D341Med (cell line): Measurements from ENCODE around the gene SYP.

Experiments
- DNase-seq: peaks from one replicate; pipeline ENCODE4 v3.0.0; 2012; ENCODE audit warnings: low spot score

SYP gene

DNA sequence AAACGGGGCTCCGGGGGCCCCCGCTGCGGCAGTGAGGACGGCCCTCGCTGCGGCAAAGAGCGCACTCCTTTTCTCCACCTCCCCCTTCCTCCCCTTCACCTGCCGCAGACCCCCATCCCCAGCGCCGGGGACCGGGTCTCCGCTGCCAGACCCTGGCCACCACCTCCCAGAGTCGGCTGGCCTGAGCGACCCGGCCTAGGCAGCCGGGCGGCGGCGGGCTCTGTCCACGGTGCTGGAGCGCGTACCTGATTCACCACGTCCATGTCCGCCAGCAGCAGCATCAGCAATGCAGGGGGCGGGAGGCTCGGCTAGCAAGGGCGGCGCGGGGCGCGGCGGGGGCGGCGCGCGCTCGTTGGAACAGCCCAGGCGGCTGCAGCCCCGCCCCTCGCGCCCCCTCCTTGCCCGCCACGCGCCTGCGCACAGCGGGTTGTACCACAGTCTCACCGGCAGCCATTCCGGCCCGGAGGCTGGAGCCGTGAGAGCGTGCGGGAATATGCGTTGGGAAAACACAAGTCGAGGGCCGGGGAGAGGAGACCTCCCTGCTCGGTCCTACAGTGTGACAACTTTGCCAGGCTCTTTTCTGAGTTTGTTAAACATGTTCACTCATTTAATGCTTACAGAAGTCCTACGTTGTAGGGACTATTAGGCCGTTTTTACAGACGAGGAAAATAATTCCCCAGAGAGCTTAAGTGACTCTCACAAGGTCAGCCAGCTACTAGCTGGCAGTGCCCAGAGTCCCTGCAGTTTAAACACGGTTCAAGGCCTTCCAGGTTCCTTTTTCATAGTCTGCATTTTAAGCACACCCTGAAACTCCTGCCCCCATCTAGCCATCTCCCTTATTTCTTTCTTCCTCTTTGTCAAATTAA lies at the start of gene SYP:
Gene SYP, minus strand, starts transcription at position 288 of the 866 bp plus-strand sequence. Its CDS starts 7 bp downstream, at position 281.
- peak; percentile 97 for DNase-seq

DNA sequence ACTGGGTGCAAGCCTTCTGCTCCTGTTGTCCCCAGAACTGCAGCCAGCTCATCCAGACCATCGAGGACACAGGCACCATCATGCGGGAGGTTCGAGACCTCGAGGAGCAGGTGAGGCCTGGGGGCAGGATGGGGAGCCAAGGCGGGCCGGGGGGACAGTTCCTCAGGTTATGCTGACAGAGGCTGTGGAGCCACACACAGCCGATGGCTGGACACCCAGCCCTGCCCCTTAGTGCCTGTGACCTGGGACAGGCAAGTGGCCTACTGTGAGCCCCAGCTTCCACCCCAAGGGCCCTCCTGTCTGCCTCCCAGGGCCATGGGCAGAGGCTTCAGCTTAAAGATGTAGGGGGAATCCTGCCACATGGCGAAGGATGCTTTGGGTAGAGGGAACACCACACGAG lies 49.6 kb upstream of the SYP start:
- no peak for DNase-seq

DNA sequence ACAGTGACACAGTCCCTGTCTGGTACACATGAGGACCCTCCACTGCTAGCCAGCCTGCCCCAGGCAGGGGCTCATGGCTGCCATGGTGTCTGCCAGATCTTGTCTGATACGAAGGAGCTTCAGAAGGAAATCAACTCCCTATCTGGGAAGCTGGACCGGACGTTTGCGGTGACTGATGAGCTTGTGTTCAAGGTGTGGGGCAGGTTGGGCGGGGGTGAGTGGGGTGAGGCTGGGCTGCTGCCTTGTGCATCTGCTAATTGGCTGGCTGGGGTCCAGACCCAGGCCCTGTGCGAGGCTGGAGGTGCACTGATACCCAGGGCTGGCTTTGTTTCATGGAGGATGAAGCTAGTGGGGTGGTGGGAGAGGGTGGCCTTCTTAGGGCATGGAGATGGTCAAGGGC lies 49.1 kb upstream of the SYP start:
- DNase-seq: no peak

DNA sequence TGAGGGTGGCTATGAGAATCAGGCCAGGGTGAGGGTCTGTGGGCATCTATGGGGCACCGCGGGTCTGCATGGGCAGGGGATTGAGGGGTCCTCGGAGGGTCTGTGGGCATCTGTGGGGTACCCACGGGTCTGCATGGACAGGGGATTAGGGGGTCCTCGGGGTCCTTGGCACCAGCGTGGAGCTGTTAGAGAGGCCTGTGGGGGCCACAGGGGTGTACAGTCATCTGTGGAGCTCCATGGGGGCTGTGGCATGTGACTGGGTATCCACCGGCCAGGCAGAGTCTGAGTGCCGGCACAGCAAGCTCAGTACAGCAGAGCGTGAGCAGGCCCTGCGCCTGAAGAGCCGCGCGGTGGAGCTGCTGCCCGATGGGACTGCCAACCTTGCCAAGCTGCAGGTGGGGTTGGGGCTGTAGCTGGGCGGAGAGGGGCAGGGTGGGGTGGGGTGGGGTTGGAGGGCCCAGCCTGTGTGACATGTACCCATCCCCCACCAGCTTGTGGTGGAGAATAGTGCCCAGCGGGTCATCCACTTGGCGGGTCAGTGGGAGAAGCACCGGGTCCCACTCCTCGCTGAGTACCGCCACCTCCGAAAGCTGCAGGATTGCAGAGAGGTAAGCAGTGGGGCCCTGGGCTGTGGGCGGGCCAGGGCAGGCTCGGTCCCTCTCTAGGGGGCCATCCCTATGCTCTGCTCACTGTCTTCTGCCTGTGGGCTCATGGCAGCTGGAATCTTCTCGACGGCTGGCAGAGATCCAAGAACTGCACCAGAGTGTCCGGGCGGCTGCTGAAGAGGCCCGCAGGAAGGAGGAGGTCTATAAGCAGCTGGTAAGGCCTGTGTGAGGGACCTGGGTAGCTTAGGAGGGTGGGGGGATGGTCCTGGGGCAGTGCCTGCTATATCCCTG lies 48.2 kb upstream of the SYP start:
- no peak for DNase-seq

DNA sequence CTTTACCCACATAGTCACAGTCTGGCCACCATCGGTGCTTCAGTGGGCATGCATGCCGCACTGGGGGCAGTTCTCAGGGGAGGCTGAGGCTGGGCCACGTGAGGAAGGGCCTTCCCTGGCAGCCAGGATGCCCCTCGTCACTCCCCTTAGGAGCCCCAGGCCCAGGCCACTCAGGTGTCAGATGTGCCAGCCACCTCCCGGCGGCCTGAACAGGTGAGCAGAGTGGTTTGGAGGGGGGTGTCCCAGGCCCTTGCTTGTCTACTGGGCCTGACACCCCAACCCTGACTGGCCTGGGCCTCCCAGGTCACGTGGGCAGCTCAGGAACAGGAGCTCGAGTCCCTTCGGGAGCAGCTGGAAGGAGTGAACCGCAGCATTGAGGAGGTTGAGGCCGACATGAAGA lies 47.4 kb upstream of the SYP start:
- no peak for DNase-seq

DNA sequence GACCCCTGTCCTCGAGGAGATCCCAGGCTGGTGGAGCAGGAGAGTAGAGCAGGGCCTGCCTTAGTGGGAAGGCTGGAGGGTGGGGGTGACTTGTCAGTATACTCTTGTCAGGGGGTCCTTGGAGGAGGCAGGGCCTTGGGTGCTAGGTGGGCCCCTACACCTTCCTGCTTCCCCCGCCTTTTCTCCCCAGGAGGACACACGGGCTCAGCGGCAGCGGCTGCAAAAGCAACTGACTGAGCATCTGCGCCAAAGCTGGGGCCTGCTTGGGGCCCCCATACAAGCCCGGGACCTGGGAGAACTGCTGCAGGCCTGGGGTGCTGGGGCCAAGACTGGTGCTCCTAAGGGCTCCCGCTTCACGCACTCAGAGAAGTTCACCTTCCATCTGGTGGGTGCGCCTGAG lies 46.5 kb upstream of the SYP start:
- no peak for DNase-seq

DNA sequence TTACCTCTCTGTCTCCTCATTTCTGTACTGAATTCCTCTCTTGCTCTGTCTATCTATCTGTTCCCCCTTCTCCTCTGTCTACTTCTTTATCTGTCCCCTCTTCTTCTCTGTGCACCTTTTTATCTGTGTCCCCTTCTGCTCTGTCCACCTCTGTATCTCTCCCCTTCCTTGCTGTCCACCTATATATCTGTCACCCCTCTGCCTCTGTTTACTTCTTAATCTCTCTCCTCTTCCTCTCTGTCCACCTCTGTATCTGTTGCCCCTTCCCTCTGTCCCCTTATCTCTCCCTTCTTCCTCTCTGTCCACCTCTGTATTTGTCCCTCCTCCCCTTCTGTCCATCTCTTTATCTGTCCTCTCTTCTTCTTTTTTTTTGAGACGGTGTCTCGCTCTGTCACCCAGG lies 44.2 kb upstream of the SYP start:
- DNase-seq: no peak

DNA sequence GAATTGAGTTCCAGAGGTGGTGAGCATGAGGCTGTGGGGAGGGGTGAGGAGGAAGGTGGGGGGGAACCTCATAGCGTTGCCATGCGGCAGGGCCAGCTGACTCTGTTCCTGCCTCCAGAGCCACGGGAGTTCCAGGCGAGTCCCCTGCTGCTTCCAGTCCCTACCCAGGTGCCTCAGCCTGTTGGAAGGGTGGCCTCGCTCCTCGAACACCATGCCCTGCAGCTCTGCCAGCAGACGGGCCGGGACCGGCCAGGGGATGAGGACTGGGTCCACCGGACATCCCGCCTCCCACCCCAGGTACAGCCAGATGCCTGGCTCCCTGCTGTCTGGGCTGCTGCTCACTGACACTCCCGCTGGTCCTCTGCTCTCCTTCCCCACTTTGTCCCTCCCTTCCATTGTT lies 43.2 kb upstream of the SYP start:
- DNase-seq: no peak

DNA sequence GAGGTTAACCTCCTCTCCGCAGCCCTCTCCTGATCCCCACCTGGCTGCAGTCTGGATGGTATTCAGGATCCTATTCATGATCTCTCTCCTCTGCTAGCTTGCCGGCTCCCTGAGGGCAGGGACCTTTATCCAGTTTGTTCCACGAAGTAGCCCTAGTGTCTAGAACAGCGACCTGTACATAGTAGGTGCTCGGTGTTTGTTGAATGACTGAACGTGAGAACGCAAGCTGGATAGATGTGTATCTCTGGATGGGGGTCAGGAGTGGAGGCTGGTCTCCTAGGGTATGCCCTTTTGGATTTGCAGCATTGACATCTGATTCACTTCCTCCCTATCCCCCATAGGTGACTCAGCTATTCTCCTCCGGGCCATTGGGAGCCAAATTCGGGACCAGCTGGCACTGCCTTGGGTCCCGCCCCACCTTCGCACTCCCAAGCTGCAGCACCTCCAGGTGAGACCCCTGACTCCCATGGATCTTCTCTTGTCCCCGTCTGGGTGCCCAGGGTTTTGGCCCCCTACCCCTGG lies 42.6 kb upstream of the SYP start:
- DNase-seq: no peak

DNA sequence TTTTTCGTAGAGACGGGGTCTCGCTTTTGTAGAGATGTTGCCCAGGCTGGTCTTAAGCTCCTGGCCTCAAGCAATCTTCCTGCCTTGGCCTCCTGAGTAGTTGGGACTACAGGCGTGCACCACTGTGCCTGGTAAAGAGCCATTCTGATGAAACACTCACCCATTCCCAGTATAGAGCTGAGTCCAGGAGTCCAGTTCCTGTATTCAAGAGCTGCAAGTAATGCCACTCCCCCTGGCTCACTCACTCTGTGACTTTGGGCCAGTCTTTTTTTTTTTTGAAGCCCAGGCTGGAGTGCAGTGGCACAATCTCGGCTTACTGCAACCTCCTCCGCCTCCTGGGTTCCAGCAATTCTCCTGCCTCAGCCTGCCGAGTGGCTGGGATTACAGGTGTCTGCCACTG lies 38.7 kb upstream of the SYP start:
- DNase-seq: no peak

DNA sequence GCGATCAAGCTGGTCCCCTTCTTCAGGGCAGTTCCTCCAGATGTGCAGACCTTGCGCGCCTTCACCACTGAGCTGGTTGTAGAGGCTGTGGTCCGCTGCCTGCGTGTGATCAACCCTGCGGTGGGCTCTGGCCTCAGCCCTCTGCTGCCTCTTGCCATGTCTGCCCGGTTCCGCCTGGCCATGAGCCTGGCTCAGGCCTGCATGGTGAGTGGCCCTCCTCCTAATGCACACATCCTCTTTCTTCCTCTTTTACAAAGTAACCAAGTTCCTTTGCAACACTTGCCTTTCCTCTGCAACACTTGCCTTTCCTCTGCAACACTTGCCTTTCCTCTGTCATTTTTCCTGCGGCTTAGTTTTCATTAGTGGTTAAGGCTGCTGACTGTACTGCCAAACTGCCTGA lies 37.1 kb upstream of the SYP start:
- DNase-seq: no peak

DNA sequence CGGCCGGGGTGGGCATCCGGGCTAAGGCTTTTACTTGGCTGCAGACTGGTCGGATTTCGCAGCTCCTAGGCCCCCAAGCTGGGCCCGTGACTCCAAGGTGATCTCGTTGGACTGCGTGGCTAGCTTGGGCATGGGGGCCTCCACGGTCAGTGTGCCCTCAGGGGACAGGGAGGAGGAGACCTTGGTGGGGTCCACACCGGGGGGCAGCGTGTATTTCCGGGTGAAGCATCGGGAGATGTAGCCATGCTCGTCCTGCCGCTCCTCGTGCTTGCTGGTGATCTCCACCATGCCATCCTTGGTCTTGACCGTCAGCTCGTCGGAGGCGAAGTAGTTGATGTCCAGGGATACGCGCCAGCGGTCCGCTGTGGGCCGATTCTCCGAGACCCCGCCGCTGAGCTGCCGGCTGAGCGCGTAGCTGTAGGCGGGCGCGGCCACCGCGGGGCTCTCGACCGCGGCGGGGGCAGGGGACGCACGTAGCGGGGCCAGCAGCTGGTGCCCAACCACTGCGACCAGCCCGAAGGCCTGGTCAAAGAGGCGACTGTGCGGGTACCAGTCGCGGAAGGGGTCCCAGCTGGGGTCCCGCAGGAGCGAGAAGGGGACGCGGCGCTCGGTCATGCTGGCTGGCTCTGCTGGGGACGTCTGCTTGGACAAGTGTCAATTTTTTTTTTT lies 34.0 kb upstream of the SYP start:
- DNase-seq: no peak

DNA sequence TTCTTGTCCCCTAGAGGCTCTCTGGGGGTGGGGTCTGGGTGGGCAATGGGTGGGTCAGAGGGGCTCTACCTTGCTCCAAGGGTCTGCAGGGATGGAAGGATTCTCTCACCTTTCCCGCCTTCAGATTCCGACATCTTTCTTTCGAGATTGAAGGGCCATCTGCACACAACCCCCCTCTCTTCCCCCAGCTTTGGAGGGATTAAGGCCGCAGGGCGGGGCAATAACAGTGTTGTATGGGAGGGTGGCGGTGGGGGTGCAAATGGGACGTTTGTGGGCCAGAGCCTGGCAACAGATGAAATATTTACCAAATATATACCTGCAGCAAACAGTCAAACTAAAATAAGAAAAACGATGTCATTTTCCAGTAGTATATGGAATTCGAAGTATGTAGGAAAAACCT lies 33.2 kb upstream of the SYP start, which contains the start of gene CACNA1F:
Gene CACNA1F, minus strand, starts transcription at position 165 of the 400 bp plus-strand sequence. Its CDS starts 31 bp downstream, at position 134.
- DNase-seq: peak; percentile 79

DNA sequence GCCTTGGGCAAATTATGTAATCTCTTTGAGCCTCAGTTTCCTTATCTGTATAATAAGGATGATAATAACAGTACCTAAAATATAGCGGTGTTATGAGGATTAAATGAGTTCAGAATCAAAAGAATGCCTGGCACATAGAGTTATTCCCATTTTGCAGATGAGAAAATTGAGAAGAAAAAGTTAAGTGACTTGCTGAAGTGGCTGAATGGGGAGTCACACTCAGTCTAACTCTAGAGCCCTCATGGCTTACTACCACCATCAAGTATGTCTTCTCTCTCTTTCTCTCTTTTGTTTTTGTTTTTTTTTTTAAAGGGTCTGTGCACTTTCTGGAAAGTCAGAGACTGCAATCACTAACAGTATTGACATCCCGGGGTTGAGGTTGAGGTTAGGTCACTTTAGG lies 32.5 kb upstream of the SYP start:
- DNase-seq: no peak

DNA sequence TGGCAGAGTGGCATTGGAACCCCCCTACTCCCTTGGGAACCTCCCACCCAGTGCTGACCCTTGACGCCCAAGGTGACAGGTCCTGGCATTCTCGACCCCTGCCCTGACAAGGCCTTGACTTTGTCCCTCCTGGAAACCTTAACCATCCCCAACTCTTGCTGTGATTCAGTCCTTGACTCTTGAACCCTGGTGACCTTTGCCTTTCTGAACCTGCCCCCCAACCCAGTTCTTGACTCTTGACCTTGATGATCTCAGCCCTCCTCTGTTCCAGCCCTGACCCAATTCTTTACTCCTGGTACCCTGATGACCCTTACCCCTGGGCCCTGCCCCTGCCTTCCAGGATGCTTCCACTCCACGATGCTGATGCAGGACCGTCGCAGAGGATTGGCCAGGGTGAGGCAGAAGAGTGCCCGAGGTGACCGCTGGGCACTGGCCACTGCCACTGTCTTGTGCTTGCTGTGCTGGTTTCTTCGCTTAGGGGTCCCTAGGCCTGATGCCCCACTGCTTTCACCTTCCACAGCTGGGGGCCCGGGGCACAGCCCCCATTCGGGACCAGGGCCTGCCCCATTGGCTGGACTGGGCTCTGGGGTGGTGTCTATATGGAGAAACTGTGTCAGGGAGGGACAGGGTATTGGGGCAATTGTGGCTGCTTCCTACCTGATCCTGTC lies 31.5 kb upstream of the SYP start:
- DNase-seq: no peak

DNA sequence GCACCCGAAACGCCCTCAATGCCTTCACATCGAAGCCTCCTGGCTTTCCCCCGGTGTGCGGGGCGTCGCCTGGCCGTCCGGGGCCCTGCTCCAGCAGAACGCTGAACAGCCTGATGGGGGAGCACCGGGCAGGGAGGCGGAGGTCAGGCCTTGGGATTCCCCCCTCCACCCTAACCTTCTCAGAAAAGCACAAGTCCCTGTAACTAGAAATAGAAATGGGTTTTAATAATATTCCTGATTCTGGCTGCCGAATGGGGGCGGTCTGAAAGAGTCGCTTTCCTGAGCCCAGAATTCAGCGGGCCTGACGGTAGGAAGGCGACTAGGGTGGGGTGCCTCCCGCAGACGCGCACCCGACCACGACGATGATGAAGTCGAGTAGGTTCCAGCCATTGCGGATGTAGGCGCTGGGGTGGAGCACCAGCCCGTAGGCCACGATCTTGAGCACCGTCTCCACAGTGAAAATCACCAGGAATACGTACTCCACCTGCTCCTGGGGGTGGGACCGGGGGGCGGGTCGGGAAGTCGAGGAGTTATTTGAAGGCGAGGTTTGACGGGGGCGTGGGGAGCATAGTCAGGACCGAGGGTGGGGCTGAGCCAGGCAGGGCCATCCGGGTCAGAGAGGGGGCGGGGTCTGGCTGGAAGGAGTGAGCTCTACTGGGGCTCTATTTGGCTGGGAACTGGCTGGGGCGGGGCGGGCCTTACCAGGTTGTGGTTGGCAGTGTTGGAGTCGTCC lies 30.7 kb upstream of the SYP start:
- no peak for DNase-seq

DNA sequence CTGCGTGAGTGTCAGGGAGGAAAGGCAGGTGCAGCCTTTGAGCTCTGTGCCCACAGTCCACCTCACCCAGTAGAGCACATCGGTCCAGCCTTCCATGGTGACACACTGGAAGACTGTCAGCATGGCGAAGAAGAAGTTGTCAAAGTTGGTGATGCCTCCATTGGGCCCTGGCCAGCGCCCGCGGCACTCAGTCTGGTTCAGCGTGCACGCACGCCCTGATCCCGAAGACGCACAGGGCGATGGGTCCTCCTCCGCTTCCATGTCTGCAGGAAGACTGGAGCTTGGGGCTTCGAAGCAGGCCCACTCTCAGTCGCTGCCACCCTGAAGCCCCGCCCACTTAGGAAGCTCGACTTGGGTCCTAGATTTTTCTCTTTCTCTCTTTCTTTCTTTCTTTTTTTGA lies 28.2 kb upstream of the SYP start:
- DNase-seq: no peak

DNA sequence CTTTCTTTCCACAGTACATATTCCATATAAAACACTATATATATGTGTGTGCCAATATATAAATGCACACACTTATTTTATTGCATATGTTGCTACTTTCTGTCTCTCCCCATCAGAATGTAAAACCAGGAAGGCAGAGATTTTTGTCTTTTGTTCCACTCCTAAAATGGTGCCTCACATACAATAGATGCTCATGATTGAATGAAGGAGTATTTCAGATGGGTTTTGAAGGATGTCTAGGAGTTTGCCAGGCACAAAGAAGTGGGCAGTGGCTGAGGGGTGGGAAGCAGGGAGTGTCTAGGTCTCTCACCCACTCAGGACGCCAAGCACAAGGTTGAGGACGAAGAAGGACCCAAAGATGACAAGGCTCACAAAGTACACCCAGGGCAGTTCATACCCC lies 27.7 kb upstream of the SYP start:
- DNase-seq: no peak

DNA sequence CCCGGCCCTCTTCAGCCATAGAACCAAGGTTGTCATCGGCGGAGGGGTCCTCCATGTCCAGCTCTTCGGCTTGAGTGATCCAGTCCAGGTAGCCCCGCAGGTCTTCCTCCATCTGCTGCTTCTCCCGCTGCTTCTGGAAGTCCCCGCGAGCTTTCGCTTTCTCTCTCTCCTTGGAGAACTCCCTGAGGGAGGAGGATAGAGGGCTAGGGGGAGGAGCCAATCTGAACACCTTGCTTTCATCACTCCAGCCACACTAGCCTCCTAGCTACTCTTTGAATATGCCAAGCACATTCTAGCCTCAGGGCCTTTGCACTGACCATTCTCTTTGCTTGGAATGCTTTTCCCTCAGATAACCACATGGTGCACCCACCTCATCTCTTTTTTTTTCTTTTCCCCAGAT lies 27.0 kb upstream of the SYP start:
- no peak for DNase-seq

DNA sequence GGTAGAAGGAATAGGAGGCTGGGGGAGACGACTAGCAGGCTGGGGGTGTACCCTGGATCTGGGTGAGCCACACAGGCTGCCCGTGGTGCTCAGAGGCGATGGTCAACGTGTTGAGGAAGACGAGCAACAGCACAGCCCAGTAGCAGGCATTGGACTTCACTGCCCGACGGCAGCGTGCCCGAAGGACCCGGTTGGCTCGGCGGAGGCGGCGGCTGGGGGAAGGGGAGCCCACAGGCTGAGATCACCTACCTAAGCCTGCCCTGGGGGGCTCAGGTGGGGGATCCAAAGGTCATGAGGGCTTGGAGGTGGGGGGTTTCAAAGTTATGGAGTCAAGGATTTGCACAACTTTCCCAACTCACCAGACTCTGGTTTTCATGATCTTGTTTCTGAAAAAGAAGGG lies 25.9 kb upstream of the SYP start:
- no peak for DNase-seq

DNA sequence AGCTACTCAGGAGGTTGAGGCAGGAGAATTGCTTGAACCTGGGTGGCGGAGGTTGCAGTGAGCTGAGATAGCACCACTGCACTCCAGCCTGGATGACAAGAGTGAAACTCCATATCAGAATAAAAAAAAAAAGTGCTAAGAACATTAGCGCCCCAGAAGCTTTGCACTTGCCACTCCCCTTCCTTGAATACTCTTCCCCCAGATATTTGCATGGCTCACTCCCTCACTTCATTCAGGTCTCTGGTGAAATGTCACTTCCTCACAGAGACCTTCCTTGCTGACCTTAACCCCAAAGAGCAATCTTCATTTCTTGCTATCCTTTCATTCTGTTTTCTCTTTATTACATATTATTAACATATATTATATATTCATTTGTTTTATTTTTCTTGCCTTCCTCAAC lies 21.9 kb upstream of the SYP start:
- no peak for DNase-seq
